HG03159 (cell line): ENCODE measurements around the gene EFNA5.

Experiments
- ATAC-seq: cut with Tn5 transposase; IDR thresholded peaks from one replicate; pipeline ENCODE4 v1.9.1; 2021; ENCODE audit warnings: mild to moderate bottlenecking, moderate library complexity; ENCODE audit not compliant: unreplicated experiment

EFNA5 gene

DNA sequence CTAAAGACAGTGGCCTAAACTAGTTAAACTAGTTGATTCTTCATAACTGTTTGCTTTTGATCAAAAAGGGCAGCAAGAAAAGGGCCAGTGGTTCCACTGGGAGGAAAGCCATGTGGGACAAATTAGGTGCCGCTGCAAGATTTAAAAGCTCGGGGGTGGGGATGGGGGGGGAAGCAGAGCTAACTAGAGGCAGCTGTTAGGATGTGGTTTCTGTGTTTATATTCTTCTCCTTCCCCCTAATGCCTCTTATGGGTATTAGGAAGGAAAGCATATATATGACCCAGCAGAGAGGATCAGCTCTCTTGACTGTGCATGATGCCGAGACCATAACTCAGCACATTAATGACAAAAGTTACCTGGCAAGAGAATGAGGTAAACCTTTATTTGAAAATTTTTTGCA is 65.7 kb downstream of the EFNA5 start:
- no peak for ATAC-seq

DNA sequence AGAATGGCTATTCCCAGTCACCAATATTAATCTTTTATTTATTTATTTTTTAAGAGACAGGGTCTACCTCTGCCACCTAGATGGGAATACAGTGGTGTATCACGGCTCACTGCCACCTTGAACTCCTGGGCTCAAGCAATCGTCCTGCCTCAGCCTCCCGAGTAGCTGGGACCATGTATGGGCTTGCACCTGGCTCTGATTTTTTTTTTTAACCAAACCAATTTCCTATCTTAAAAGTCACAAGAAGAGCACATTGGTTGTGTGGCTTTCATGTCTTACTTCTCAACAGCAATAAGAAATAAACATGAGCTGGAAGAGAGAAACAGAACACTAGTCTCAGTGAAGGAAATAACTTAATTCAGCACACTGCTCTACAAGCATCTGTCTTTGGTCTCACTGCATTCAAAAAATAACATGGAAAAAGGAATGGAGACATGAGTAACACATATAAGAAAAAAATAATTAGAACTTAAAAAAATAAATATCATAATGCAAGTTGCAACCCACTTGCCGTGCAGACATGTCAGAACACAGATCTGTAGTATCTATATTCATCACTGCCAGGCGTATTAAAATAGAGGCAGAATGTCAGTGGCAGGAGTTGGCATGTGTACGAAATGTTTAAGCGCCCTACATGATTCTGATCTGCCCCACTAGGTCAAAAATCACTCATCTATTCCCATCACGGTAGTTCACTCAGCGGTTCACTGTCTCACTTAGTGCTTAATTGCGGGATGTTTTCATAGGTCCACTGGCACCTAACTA is 66.4 kb downstream of the EFNA5 start:
- ATAC-seq: no peak

DNA sequence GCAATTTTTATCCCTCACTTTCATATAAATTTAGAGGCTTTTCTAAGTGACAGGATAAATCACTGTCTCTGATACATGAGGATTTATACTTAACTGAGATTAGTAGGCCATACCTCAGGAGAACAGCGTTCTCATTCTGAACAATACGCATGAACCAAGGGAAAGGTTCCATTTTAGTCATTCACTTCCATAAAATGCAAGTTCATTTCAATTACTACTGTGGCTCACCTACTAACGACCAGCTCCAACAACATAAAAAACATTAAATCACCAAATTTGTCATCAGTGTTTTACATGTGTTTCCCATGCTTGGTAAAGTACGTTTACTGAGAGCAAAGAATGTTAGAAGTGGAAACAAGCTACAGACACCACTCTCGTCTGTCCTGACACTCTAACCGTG is 67.4 kb downstream of the EFNA5 start:
- ATAC-seq: no peak

DNA sequence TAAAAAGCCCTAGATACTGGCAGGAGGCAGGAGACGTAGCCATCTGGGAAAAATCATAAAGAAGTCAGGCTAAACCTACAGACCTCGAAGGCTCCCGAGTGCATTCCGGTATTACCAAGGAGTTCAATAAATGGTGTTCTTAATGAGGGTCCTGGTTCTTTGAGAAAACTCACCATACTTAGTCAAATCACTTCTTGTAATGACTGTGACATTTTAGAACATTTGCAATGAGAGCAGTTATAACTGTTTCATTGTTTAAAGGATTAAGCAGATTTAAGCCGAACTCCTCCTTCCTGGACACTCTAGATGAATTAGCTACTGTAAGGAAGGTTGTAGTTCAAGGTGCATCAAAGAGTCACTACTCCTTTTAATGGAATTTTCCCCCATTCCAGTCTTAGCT is 67.8 kb downstream of the EFNA5 start:
- no peak for ATAC-seq

DNA sequence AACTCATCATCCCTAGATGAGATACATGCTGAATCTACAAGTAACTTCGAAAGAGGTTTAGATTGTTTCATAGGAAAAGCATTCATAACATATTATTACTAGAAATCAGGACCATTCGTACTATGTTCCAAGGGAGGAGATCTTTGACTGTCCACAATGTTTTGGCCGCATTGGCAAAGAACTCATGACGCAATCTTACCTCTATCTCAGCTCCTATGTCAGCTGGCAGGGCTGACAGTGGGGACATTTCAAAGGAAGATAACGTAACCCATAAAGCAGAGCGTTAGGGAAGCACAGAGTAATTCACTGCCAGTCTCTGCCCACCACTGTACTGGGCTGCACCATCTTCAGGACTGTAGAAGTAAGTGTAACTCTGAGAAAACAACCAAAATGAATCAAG is 69.7 kb downstream of the EFNA5 start:
- ATAC-seq: no peak

- no peak for ATAC-seq
Measured at GRCh38 chr5:107598958-107599357, 71.8 kb downstream of the EFNA5 start.

DNA sequence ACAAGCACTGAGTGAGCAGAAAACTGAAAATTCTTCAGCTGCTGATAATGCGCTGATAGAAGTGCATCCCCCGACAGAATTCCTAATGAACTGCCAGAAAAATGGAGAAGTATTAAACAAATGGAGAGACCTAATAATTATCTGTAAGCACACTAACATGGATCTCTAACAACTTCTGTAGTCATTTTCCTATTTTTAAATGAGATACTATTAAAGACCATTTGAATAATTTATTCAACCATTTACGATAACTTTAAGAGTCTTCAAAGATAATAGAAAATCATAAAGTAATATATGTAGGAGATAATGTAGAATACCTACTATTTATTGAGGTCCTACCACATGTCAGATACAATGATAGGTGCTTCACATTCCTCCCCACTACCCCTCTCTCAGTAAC is 72.9 kb downstream of the EFNA5 start:
- ATAC-seq: no peak

GRCh38 chr5:107597247-107597646 is 73.5 kb downstream of the EFNA5 start:
- no peak for ATAC-seq

GRCh38 chr5:107594253-107595045 is 76.3 kb downstream of the EFNA5 start:
- ATAC-seq: no peak

DNA sequence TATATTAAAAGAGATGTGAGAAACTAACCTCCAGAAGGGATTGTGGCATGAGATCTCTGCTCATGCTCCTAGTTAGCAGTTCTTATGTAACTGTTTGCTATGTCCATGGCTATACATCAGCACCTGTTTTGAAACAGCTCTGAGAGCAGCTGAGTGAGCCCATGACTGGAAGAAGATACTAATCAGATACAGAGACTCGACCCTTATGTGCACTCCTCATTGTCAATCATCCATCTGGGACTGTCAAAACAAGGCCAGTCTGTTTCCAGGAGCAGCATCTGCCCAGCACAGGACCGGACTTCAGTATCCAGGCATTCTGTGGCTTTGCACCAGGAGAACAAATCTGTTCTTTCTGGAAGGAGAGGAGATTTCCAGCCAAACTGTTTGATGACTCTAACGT is 77.7 kb downstream of the EFNA5 start:
- ATAC-seq: no peak

GRCh38 chr5:107592515-107592914 is 78.2 kb downstream of the EFNA5 start:
- no peak for ATAC-seq

GRCh38 chr5:107590686-107591085 is 80.1 kb downstream of the EFNA5 start:
- ATAC-seq: no peak

DNA sequence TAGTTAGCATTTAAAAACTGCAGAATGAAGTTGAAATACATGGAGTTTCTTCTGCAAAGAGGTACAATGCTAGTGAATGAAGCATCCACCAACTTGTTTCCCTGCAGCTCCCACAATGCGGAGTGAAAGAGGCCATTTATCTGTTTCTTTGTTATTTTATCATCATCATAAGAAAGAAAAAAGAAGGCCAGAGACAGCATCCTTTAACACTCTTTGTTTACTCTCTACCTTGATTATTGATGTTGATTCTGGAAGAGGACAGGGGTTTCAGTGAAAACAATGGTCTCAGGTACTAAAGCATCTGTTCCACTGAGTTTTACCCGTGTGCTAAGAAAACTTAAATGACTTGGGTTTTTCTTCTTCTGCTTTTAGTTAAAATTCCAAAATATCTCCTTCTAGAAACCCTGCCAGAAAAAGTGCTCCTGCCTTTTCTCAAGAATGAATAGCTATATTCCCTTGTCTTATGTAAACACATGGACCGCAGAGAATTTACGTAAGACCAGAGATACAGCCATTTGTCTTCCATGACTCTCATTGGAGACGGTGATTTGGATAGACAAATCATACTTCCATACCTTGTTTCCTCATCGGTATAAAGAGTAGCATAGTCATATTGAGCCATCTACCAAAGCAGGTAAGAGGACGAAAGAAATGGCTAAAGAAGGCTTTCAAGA is 81.1 kb downstream of the EFNA5 start:
- no peak for ATAC-seq

DNA sequence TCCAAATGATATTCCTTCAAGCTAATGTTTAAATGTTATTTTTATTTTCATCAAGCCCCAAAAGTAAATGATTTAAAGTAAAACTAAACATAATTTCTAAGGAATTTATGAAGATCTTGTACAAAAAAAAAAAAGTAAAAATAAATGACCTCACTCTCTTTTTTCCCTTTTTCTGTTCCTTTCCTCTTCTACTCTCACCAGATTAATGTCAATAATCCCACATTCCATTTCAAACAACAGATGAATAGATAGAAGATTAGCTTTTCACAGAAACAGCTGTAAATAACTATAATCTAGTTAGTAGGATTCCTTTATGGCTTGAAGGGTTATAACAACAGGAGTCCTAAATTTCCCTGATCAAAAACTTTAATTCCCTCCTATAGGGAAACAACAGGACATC is 88.1 kb downstream of the EFNA5 start:
- ATAC-seq: no peak

DNA sequence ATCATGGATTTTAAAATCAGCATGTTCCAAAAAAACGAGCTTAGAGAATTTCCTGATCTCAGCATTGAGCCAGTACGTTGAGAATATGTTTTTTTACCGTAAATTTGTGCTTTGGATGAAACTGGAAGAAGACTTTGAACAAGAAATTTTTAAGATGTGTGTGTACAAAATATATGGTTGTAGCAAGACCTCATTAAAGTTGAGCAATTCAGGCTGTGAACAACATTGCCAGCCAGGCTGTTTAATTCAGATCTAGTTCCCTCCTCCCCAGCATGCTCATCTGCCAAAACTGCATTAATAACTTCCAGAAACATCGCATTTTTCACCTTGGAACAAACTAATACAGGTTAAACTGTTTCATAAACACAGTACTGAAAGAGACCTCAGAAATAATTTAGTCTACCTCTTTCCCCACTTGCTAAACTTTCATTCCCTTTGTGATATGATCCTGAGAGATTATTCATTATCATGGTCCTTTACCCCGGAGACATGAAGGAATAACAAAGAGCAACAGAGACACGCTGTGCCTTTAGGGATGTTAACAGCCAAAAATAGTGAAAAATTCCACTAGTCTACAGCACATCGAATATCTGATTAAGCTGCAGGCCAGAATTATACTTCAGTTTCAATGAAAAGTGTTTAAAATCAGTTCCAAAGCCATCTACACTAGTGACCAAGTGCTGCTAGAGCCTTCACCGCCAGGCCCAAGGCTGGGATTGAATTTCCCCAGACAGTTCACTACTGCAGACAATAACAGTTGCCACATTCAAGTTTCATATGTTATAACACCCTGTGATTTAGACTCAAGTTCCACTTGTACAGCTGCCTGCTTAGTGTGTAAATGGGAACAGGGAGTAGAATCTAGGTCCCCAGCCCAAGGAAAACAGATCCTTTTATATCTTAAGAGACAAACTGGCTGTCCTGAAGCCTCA is 89.6 kb downstream of the EFNA5 start:
- ATAC-seq: no peak

DNA sequence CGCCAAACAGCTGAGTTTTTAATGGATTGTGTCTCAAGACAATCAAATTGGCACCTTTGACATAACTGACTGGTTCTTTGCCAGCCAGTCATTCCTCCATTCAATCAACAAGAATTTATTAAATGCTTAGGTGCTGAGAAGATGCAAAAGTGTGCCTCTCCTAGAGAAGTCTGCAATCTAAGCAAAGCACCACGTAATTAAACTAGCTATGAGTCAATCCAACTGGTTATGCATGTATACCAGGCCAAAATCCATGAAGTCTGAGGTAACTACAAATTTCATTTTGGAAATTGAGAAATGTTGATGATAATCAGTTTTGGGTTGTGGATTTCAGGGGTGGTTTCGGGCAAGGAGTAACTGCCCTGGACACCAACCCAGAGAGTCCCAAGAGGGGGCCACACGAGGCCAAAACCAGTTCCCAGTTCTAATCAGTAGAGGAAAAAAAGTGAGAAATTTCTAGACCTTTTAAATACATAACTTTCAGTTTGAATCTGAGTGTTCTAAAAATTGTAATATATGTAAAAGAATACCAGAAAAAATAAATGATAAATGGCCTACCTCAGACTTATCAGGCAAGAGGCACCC is 92.6 kb downstream of the EFNA5 start:
- ATAC-seq: no peak

GRCh38 chr5:107577394-107577950 is 93.3 kb downstream of the EFNA5 start:
- ATAC-seq: no peak

- ATAC-seq: no peak
Measured at GRCh38 chr5:107576736-107577393, 93.9 kb downstream of the EFNA5 start.

- no peak for ATAC-seq
Measured at GRCh38 chr5:107576155-107576554, 94.6 kb downstream of the EFNA5 start.

DNA sequence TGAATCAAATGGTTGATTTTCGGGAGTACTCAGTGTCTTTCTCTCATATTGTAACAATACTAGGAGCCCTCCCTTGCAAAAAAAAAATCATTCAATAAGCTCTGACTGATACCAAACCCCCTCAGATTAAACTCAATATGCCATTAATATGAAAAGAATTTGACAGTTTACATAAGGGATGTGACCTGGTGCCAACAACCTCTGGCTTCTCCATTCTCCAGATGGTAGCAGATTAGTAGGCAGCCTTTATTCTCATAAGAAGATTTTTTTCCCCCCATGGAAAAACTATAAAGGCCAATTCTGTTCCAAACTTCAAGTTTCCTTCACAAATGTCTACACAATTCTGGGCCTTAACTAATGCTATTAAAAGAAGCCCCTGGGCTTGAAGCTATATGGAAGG is 96.5 kb downstream of the EFNA5 start:
- no peak for ATAC-seq
